ENCODE results near the gene TSC22D4.
"Not testable (repeated sequence)": the region's sequence is repeated elsewhere in the genome, so short reads cannot be mapped to it uniquely, and the experiment has no call there.

TSC22D4 gene

DNA sequence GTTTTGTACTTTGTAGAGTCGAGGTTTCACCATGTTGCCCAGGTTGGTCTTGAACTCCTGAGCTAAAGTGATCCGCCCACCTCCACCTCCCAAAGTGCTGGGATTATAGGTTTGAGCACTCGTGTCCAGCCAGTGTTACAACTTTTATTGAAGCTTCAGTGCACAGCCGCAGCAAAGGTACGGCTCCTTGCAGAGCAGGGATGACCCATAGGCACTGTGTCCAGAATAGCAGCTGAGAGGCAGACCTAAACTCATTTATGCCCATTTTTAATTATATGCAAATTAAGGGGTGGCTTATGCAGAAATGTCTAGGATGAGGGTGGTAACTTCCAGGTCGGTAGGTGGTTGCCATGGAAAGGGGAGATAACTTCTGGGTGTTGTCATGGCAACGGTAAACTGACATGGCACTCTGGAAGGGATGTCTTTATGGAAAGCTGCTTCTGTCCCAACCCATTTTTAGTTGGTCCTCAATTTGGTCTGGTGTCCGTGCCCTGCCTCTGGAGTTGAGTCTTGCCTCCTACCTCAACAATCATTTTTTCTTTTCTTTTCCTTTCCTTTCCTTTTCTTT is 27.4 kb upstream of the TSC22D4 start:
- Histone ChIP-seq H3K27me3 (ENCODE audit: low read depth, low read length) (peaks cover 7% of the 10 kb centered on the region; the same call in 1 of the 2 replicates), H3K4me2 (ENCODE audit: low read length) (no peak overlapping the region), H3K4me1 (ENCODE audit: low read length) (peaks cover 8% of the 10 kb centered on the region), H3K9me3 (ENCODE audit: insufficient read depth, low read length) (no peaks in the 10 kb centered on the region), H3K27ac (ENCODE audit: low read length) (no peak overlapping the region), H3K4me3 (ENCODE audit: low read length) (no peak overlapping the region), H2AFZ (ENCODE audit: low read depth, low read length) (no peak overlapping the region), H3K79me2 (ENCODE audit: low read length) (no peaks in the 10 kb centered on the region), H3K36me3 (replicated peaks; ENCODE audit: low read depth, low read length) (no peaks in the 10 kb centered on the region), H4K20me1 (ENCODE audit: insufficient read depth, low read length) (no peaks in the 10 kb centered on the region), H3K9ac (ENCODE audit: low read length) (no peak overlapping the region)
- TF ChIP-seq CTCF (IDR thresholded peaks at IDR 0.05; ENCODE audit: low read depth, low read length) (no peak), EZH2phosphoT487 (IDR thresholded peaks at IDR 0.05; ENCODE audit: low read depth) (no peak)

DNA sequence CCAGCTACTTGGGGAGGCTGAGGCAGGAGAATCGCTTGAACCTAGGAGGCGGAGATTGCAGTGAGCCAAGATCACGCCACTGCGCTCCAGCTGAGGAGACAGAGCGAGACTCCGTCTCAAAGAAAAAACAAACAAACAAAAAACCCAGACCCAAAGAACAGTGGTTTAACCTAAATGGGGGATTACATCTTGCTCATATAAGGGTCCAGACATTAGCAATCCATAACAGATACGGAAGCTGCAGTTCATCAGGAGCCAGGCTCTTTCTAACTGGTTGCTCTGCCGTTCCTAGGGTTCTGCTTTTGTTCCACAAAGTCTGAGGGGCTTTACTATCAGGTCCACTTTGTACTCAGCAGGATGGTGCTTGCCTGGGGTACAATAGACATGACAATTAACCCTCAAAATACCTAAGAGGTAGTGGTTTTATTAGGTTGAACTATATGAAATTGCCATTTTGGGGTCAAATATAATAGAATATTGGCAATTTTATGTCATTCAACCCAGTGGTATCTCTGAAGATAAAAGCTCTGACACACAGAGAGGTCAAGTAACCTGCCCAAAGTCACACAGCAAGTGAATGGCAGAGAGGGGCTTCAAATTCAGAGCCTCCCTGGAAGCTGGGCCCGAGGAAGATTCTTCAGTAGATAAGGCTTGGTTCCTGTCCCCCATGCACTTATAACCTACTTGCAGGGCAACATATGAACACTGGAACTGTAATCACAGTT is 26.0 kb upstream of the TSC22D4 start:
- Histone ChIP-seq H3K4me3 (ENCODE audit: low read length) (no peak overlapping the region), H3K4me1 (ENCODE audit: low read length) (peaks cover 8% of the 10 kb centered on the region), H3K4me2 (ENCODE audit: low read length) (no peak overlapping the region), H3K27ac (ENCODE audit: low read length) (no peak overlapping the region), H3K79me2 (ENCODE audit: low read length) (no peaks in the 10 kb centered on the region), H3K9me3 (ENCODE audit: insufficient read depth, low read length) (no peaks in the 10 kb centered on the region), H3K9ac (ENCODE audit: low read length) (no peak overlapping the region), H3K27me3 (ENCODE audit: low read depth, low read length) (peaks cover 7% of the 10 kb centered on the region; the same call in 1 of the 2 replicates), H2AFZ (ENCODE audit: low read depth, low read length) (no peak overlapping the region), H4K20me1 (ENCODE audit: insufficient read depth, low read length) (no peaks in the 10 kb centered on the region), H3K36me3 (replicated peaks; ENCODE audit: low read depth, low read length) (no peaks in the 10 kb centered on the region)
- TF ChIP-seq EZH2phosphoT487 (IDR thresholded peaks at IDR 0.05; ENCODE audit: low read depth), result no peak
- TF ChIP-seq CTCF (IDR thresholded peaks at IDR 0.05; ENCODE audit: low read depth, low read length), result no peak

DNA sequence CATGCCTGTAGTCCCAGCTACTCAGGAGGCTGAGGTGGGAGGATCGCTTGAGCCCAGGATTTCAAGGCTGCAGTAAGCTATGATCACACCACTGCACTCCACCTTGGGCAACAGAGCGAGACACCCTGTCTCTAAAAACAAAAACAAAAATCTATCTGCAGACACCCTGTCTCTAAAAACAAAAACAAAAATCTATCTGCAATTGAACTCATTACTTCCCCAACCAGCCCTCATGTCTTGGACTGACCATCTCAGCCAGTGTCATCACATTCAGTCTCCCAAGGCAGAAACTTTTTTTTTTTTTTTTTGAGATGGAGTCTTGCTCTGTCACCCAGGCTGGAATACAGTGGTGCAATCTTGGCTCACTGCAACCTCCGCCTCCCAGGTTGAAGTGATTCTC is 25.0 kb upstream of the TSC22D4 start:
- not testable (repeated sequence) for H3K9ac ChIP-seq (ENCODE audit: low read length); H4K20me1 ChIP-seq (ENCODE audit: insufficient read depth, low read length); H2AFZ ChIP-seq (ENCODE audit: low read depth, low read length); H3K4me3 ChIP-seq (ENCODE audit: low read length); H3K9me3 ChIP-seq (ENCODE audit: insufficient read depth, low read length); H3K4me1 ChIP-seq (ENCODE audit: low read length); H3K27me3 ChIP-seq (ENCODE audit: low read depth, low read length); H3K4me2 ChIP-seq (ENCODE audit: low read length); H3K27ac ChIP-seq (ENCODE audit: low read length); H3K79me2 ChIP-seq (ENCODE audit: low read length); H3K36me3 ChIP-seq (replicated peaks; ENCODE audit: low read depth, low read length)

DNA sequence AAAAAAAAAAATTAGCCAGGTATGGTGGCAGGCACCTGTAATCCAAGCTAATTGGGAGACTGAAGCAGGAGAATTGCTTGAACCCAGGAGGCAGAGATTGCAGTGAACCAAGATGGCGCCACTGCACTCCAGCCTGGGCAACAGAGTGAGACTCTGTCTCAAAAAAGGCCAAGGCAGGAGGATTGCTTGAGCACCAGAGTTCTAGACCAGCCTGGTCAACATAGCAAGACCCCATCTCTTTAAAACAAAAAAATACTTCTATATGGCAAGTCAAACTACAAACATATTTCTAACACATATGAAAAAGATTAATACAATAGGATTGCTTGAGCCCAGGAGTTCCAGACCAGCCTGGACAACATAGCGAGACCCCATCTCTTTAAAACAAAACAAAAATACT is 21.7 kb upstream of the TSC22D4 start:
- H3K9me3 ChIP-seq (ENCODE audit: insufficient read depth, low read length); H2AFZ ChIP-seq (ENCODE audit: low read depth, low read length); H3K36me3 ChIP-seq (replicated peaks; ENCODE audit: low read depth, low read length); H3K4me2 ChIP-seq (ENCODE audit: low read length); H3K27ac ChIP-seq (ENCODE audit: low read length); H4K20me1 ChIP-seq (ENCODE audit: insufficient read depth, low read length); H3K9ac ChIP-seq (ENCODE audit: low read length); H3K27me3 ChIP-seq (ENCODE audit: low read depth, low read length); H3K4me3 ChIP-seq (ENCODE audit: low read length); H3K4me1 ChIP-seq (ENCODE audit: low read length); H3K79me2 ChIP-seq (ENCODE audit: low read length): not testable (repeated sequence)

DNA sequence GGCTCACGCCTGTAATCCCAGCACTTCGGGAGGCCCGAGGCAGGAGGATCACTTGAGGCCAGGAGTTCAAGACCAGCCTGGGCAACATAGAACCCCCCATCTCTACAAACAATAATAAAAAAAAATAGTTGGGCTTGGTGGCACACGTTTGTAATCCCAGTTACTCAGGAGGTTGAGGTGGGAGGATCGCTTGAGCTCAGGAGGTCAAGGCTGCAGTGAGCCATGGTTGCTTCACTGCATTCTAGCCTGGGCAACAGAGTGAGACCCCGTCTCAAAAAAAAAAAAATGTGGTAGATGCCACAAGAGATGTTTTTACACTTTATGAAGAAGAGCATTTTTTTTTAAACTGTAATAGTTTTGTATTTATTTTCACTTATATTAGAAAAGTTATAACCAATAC is 17.5 kb upstream of the TSC22D4 start:
- Histone ChIP-seq H4K20me1 (ENCODE audit: insufficient read depth, low read length) (no peaks in the 10 kb centered on the region), H3K27me3 (ENCODE audit: low read depth, low read length) (peaks cover 10% of the 10 kb centered on the region; the same call in 1 of the 2 replicates), H3K36me3 (replicated peaks; ENCODE audit: low read depth, low read length) (no peaks in the 10 kb centered on the region), H2AFZ (ENCODE audit: low read depth, low read length) (no peak overlapping the region), H3K27ac (ENCODE audit: low read length) (no peak overlapping the region), H3K9ac (ENCODE audit: low read length) (no peak overlapping the region), H3K79me2 (ENCODE audit: low read length) (no peaks in the 10 kb centered on the region), H3K4me2 (ENCODE audit: low read length) (no peak overlapping the region), H3K4me1 (ENCODE audit: low read length) (peaks cover 8% of the 10 kb centered on the region), H3K9me3 (ENCODE audit: insufficient read depth, low read length) (no peaks in the 10 kb centered on the region), H3K4me3 (ENCODE audit: low read length) (no peak overlapping the region)
- TF ChIP-seq CTCF (IDR thresholded peaks at IDR 0.05; ENCODE audit: low read depth, low read length) (no peak), EZH2phosphoT487 (IDR thresholded peaks at IDR 0.05; ENCODE audit: low read depth) (no peak)
